ENCODE data around the gene FRS2.

Gene FRS2

DNA sequence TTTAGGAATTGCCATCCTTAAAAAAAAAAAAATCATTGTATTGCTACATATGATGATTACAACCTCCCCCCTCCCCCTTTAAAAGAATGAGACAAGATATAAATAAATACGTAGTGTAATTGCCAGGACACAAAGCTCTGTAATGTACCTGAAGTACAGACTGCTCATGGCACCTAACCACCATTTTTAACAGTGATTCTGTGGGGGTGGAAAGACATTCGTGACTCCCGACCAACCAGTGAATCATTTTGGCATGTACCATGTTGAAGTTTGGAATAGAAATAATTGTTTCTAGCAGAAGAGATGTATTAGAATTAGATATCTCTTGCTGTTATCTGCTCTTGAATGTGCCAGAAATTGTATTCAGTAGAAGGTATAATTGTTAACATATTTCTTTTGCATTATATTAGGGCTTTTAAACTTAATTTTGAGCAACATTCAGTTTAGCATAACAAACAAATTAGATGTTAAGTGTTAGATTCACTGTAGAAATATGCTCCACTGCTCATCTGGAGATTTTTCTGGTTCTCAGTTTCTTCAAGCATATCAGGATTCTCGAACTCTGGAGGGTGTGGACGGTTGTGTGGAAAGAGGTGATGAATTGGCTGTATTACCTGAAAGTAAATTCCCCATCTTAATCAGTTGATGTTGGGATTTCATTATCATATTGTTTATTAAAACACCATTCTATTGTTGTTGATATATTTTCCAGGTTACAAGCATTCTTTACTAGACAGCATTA is 31.1 kb downstream of the FRS2 start:
- TF ChIP-seq POLR2A (IDR thresholded peaks at IDR 0.05; ENCODE audit: low read depth, low read length): no peak
- DNase-seq (ENCODE audit: insufficient read length, low spot score): no peak

GRCh38 chr12:69502345-69503081 is 32.3 kb downstream of the FRS2 start:
- TF ChIP-seq POLR2A (IDR thresholded peaks at IDR 0.05; ENCODE audit: low read depth, low read length): no peak
- peak; percentile 22 for DNase-seq (ENCODE audit: insufficient read length, low spot score)
- peak; percentile 95 for FAIRE-seq

More for the DNA sequence above, 31.1 kb downstream of the FRS2 start:
- peak; percentile 48 for FAIRE-seq

GRCh38 chr12:69508091-69508490 is 37.9 kb downstream of the FRS2 start:
- peak; percentile 11 for FAIRE-seq
- no peak for TF ChIP-seq POLR2A (IDR thresholded peaks at IDR 0.05; ENCODE audit: low read depth, low read length)
- DNase-seq (ENCODE audit: insufficient read length, low spot score): no peak

GRCh38 chr12:69508621-69509020 is 38.4 kb downstream of the FRS2 start:
- TF ChIP-seq POLR2A (IDR thresholded peaks at IDR 0.05; ENCODE audit: low read depth, low read length): no peak
- FAIRE-seq (peak; percentile 33), DNase-seq (ENCODE audit: insufficient read length, low spot score) (no peak)

DNA sequence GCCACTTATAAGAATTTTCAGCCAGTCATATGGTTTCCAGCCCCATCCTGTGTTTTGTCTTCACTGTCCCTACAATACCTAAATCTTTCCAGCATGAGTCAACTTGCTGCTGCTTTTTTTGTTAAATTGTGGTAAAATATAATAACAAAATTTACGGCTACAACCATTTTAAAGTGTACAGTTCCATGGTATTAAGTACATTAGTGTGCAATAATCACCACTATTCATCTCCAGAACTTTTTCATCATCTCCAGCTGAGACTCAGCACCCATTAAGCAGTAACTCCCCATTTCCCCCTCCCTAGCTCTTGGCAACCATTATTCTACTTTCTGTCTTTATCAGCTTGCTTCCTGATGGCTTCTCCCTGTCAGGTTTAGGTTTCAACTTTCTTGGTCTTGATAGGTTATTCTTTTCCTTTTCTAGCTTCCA is 39.1 kb downstream of the FRS2 start:
- DNase-seq (ENCODE audit: insufficient read length, low spot score): no peak
- FAIRE-seq: peak; percentile 80
- no peak for TF ChIP-seq POLR2A (IDR thresholded peaks at IDR 0.05; ENCODE audit: low read depth, low read length)

DNA sequence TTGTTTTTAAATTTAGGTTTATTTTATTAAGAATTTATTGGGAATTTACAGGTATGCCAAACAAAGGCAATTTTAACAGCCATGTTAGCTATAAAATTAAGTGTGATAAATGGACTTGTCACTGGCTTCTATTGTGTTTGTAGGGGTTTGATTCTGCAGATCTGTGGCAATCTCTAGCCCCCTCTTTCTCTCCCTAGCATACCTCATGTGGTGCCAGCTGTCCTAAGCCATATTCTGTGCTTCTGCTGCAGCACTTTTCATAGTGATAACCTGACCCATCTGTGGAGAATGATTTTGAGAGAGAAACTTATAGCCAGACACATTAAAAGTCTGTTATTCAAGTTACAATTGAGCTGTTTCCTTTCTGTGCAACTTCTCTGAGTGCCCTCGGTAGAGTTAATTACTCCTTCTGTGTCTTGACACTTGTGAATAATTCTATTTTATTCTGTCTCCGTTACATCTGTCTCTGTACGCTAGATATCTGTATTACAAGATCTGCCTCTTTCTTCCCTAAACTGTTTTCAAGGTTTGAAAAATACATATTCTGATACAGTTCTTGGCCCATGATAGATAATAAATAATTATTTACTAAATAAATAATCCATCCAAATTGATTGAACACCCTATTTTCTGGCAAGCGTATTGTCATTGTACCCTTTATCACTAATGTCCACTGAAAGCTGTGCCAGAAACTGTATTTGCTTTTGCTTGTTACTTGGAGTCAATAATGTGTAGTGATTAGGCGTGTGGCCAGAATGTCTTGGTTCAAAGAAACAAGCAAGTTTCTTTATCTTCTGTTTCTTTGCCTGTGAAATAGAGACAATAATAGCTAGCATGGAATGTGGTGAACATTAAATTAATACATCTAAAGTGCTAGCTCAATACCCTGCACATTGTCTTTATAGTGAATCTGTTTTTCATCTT is 40.0 kb downstream of the FRS2 start:
- TF ChIP-seq POLR2A (IDR thresholded peaks at IDR 0.05; ENCODE audit: low read depth, low read length): no peak
- FAIRE-seq (peak; percentile 45), DNase-seq (ENCODE audit: insufficient read length, low spot score) (no peak)

GRCh38 chr12:69511016-69511415 is 40.8 kb downstream of the FRS2 start:
- DNase-seq (ENCODE audit: insufficient read length, low spot score): no peak
- no peak for FAIRE-seq
- TF ChIP-seq POLR2A (IDR thresholded peaks at IDR 0.05; ENCODE audit: low read depth, low read length): no peak

GRCh38 chr12:69511469-69512267 is 41.5 kb downstream of the FRS2 start:
- no peak for TF ChIP-seq POLR2A (IDR thresholded peaks at IDR 0.05; ENCODE audit: low read depth, low read length)
- no peak for DNase-seq (ENCODE audit: insufficient read length, low spot score)
- no peak for FAIRE-seq

- no peak for TF ChIP-seq POLR2A (IDR thresholded peaks at IDR 0.05; ENCODE audit: low read depth, low read length)
- DNase-seq (ENCODE audit: insufficient read length, low spot score) (no peak), FAIRE-seq (peak; percentile 73)
Observed at GRCh38 chr12:69512820-69513219, 42.6 kb downstream of the FRS2 start.

- no peak for TF ChIP-seq POLR2A (IDR thresholded peaks at IDR 0.05; ENCODE audit: low read depth, low read length)
- FAIRE-seq (no peak), DNase-seq (ENCODE audit: insufficient read length, low spot score) (no peak)
Observed at GRCh38 chr12:69513297-69513696, 43.1 kb downstream of the FRS2 start.

DNA sequence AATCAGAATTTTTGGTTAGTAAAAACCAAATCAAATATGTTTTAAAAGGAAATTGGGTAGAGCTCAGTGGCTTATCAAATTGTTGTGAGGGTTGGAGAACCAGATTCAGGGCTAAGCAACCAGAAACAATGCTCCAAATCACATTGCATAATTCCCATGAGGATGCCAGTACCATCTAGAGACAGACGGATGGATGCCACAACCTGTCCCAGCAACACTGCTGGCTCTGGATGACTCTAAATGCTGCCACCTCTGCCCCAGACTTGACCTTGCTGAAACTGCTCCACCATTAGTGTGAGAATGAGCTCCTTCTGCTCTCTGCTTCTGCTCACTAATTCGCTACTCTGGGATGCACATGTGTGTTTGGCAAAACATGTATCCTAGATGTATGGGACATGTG is 43.9 kb downstream of the FRS2 start:
- no peak for DNase-seq (ENCODE audit: insufficient read length, low spot score)
- no peak for FAIRE-seq
- TF ChIP-seq POLR2A (IDR thresholded peaks at IDR 0.05; ENCODE audit: low read depth, low read length): no peak

DNA sequence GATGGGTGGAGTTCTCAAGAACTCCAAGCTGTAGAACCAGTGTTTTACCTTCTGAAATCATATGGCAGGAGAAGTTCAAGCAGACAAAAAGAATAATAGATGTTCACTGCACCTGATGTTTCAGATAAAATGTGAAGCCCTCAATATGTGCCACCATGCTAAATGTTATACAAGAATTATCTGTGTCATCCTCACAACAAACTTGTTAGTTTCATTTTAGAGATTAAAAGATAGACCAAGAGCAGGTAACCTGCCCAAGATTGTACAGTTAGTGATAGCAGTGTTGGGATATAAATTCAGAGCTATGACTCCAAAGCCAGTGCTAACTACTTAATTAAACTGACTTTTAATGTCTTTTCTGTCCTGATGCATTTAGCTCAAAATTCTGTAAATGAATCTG is 44.7 kb downstream of the FRS2 start:
- no peak for TF ChIP-seq POLR2A (IDR thresholded peaks at IDR 0.05; ENCODE audit: low read depth, low read length)
- DNase-seq (ENCODE audit: insufficient read length, low spot score) (no peak), FAIRE-seq (no peak)

DNA sequence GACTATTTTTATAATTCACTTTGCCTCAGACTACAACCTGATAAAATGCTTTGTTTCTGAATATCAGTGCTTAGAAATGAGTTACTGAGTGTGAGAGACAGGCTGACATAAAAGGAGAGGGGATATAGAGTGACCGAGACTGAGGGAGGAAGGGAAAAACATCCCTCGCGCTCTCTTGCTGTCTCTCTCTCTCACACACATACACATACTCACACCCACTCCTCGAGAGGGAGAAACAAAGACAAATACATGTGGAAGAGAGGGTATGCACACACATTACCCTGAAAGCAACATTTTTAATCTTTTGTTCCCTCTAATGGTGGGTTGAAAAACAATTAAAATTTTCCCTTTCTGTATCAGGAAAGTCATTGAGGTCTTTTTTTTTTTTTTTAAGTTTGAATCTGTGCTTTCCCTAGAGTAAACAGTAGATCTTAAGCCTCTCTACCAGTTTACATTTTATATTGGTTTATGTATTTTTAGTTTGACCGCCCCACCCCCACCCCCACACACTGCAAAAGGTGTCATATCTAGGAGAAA is 45.3 kb downstream of the FRS2 start:
- DNase-seq (ENCODE audit: insufficient read length, low spot score) (no peak), FAIRE-seq (no peak)
- no peak for TF ChIP-seq POLR2A (IDR thresholded peaks at IDR 0.05; ENCODE audit: low read depth, low read length)
